Measurements from ENCODE around the gene UBQLN4. TPM values are rescaled to one million over a fixed set of nuclear protein-coding genes. Genes with fewer than 3 reads are reported as not detected.
A peak's percentile ranks its signal among the peaks of the same experiment; 100 is the strongest.

Gene UBQLN4
- 37.0 and 45.6 TPM in 2 replicates for polyA plus RNA-seq (2012; rRNA removed)
- polyA plus RNA-seq (2012; cell fraction: cytosol; rRNA removed): 24.8 and 32.5 TPM in 2 replicates
- 62.8 and 69.2 TPM in 2 replicates for polyA plus RNA-seq (2012; cell fraction: nucleus; rRNA removed)

- Histone ChIP-seq H4K20me1 (ENCODE audit: insufficient read depth) (peaks cover 8% of the 10 kb centered on the region), H3K9me2 (no peaks in the 10 kb centered on the region), H3F3A (replicated peaks; ENCODE audit: insufficient read depth) (peaks cover 6% of the 10 kb centered on the region), H3K79me2 (ENCODE audit: insufficient read depth) (peaks cover 44% of the 10 kb centered on the region), H2AFZ (ENCODE audit: low read depth) (peak within 1 kb of the TSS; percentile 90), H3K4me2 (peak within 1 kb of the TSS; percentile 85), H3K27ac (ENCODE audit: low read depth in 2 of 2, low read length in 1 of 2) (peak within 1 kb of the TSS; percentile 93 to 100), H3K27me3 (ENCODE audit: insufficient read depth) (no peaks in the 10 kb centered on the region), H3K36me3 (replicated peaks in 1 of 2; ENCODE audit: control insufficient read depth in 1 of 2, insufficient read depth in 2 of 2, low read length in 1 of 2) (peaks cover 9 to 37% of the 10 kb centered on the region in 2 experiments), H3K9me3 (no peaks in the 10 kb centered on the region), H3K9ac (peak within 1 kb of the TSS; percentile 78), H3K4me3 (ENCODE audit: low read depth in 2 of 2, low read length in 1 of 2) (peak within 1 kb of the TSS; percentile 87 to 94), H3K4me1 (ENCODE audit: control insufficient read depth in 1 of 2, insufficient read depth in 2 of 2, low read depth in 1 of 2, low read length in 1 of 2) (peaks cover 6 to 17% of the 10 kb centered on the region in 2 experiments; a peak in 3 of 4 replicates)
- WGBS (ENCODE audit: low lambda C conversion rate): under 1% methylated on average over 28 of the region's 49 CpGs
- TF ChIP-seq CTCF (IDR thresholded peaks at IDR 0.05): peak; percentile 44
- TF ChIP-seq TAF1 (IDR thresholded peaks at IDR 0.05; ENCODE audit: borderline replicate concordance, low read depth, low read length): 0 out of 2 replicates have a peak, but pooled peaks have one; percentile 41
- TF ChIP-seq FOXM1 (IDR thresholded peaks at IDR 0.05; ENCODE audit: low read depth): no peak
- TF ChIP-seq MAX (IDR thresholded peaks at IDR 0.05; ENCODE audit: low read depth): 0 out of 2 replicates have a peak, but pooled peaks have one; percentile 22
- POLR2A ChIA-PET: interaction anchor here (0.7 kb wide), 1 partner anchor 29 kb away, joined by 4 read pairs; the partner anchor contains the start of gene MEX3A
- CTCF ChIA-PET: interaction anchor here (0.7 to 3.1 kb wide), 12 partner anchors 8 to 175 kb away, joined by 3 to 19 read pairs (median 4); partner anchors contain the start of gene SSR2
- DNase-seq: peak; percentile 94
These were observed at the start of gene UBQLN4 for GRCh38 chr1:156053768-156054499. TSS of gene UBQLN4 (minus strand) at chr1:156053798. CDS start at chr1:156053701, 97 bp downstream.

GRCh38 chr1:156102633-156103511 lies 49.3 kb upstream of the UBQLN4 start:
- H4K20me1 ChIP-seq (ENCODE audit: insufficient read depth): no peaks in the 10 kb centered on the region
- H3K9me2 ChIP-seq: no peaks in the 10 kb centered on the region
- no peaks in the 10 kb centered on the region for H3K36me3 ChIP-seq (replicated peaks in 1 of 2; ENCODE audit: control insufficient read depth in 1 of 2, insufficient read depth in 2 of 2, low read length in 1 of 2)
- ChIA-PET POLR2A (interaction anchor here (1.4 to 1.9 kb wide), 2 partner anchors 11 to 20 kb away, joined by 4 to 6 read pairs; partner anchors contain the start of gene LMNA), CTCF (interaction anchor here (0.8 to 29.6 kb wide), 4 partner anchors 12 to 58 kb away, joined by 3 to 1559 read pairs (median 12); partner anchors contain the start of gene LMNA)
- WGBS (ENCODE audit: low lambda C conversion rate): 62% methylated on average over 12 of the region's 16 CpGs
- peaks cover 58 to 63% of the 10 kb centered on the region in 2 experiments for H3K4me1 ChIP-seq (ENCODE audit: control insufficient read depth in 1 of 2, insufficient read depth in 2 of 2, low read depth in 1 of 2, low read length in 1 of 2)
- H3K4me2 ChIP-seq: peak overlapping the region; percentile 73
- peaks cover 45% of the 10 kb centered on the region for H3F3A ChIP-seq (replicated peaks; ENCODE audit: insufficient read depth)
- TF ChIP-seq REST (IDR thresholded peaks at IDR 0.05; ENCODE audit: low read depth, low read length) (no peak), PBX3 (IDR thresholded peaks at IDR 0.05) (no peak), MAX (IDR thresholded peaks at IDR 0.05; ENCODE audit: low read depth) (0 out of 2 replicates have a peak, but pooled peaks have one; percentile 11), JUND (IDR thresholded peaks at IDR 0.05) (0 out of 2 replicates have a peak, but pooled peaks have one; percentile 46), FOSL2 (IDR thresholded peaks at IDR 0.05; ENCODE audit: borderline replicate concordance, low read depth) (peak; percentile 55; the same call in 1 of the 2 replicates), FOXM1 (IDR thresholded peaks at IDR 0.05; ENCODE audit: low read depth) (peak; percentile 80), TCF12 (IDR thresholded peaks at IDR 0.05) (peak; percentile 59; the same call in 1 of the 2 replicates), POLR2AphosphoS5 (IDR thresholded peaks at IDR 0.05; ENCODE audit: low read depth, low read length) (no peak), TAF1 (IDR thresholded peaks at IDR 0.05; ENCODE audit: borderline replicate concordance, low read depth, low read length) (no peak), YY1 (IDR thresholded peaks at IDR 0.05; ENCODE audit: low read depth) (no peak), RFX5 (IDR thresholded peaks at IDR 0.05; ENCODE audit: low read length) (no peak), GABPA (IDR thresholded peaks at IDR 0.05; ENCODE audit: low read depth) (0 out of 2 replicates have a peak, but pooled peaks have one; percentile 36)
- H3K27ac ChIP-seq (ENCODE audit: low read depth in 2 of 2, low read length in 1 of 2): peak overlapping the region; percentile 77 to 99
- H3K4me3 ChIP-seq (ENCODE audit: low read depth in 2 of 2, low read length in 1 of 2): no peak overlapping the region; a peak in 1 of 4 replicates
- DNase-seq: no peak
- H2AFZ ChIP-seq (ENCODE audit: low read depth): no peak overlapping the region
- H3K9ac ChIP-seq: peak overlapping the region; percentile 89
- no peaks in the 10 kb centered on the region for H3K27me3 ChIP-seq (ENCODE audit: insufficient read depth)
- peaks cover 49% of the 10 kb centered on the region for H3K79me2 ChIP-seq (ENCODE audit: insufficient read depth)
- no peaks in the 10 kb centered on the region for H3K9me3 ChIP-seq
